Neural progenitor cell (in vitro differentiated cells): ENCODE results near the gene SLC6A7. TPM values are rescaled to one million over a fixed set of nuclear protein-coding genes. Genes with fewer than 3 reads are reported as not detected.

Experiments used
- DNase-seq: peaks from one replicate; pipeline ENCODE4 v3.0.0-alpha.2; 2016; ENCODE audit warnings: low spot score
- H2AFZ ChIP-seq: fragments of 200-600 bp; sonication (generic); replicated peaks from 2 replicates; pipeline ENCODE4 v1.6.1; 2016; ENCODE audit warnings: antibody characterized with exemption
- H3F3A ChIP-seq: fragments of 200-600 bp; sonication (generic); 2 replicates; pipeline ENCODE4 v1.6.1; 2016; ENCODE audit warnings: antibody characterized with exemption, low read depth
- H3K27ac ChIP-seq: fragments of 200-600 bp; sonication (generic); 2 replicates; pipeline ENCODE4 v1.5.1; 2016; ENCODE audit warnings: mild to moderate bottlenecking
- H3K27me3 ChIP-seq: fragments of 200-600 bp; sonication (generic); 2 replicates; pipeline ENCODE4 v1.6.1; 2016; ENCODE audit warnings: mild to moderate bottlenecking, moderate library complexity
- H3K36me3 ChIP-seq: fragments of 200-600 bp; sonication (generic); 2 replicates; pipeline ENCODE4 v1.5.1; 2016
- H3K4me1 ChIP-seq: fragments of 200-600 bp; sonication (generic); 2 replicates; pipeline ENCODE4 v1.6.1; 2016; ENCODE audit warnings: mixed run types
- H3K4me2 ChIP-seq: fragments of 200-600 bp; sonication (generic); 2 replicates; pipeline ENCODE4 v1.6.1; 2016
- H3K4me3 ChIP-seq: fragments of 200-600 bp; sonication (generic); 2 replicates; pipeline ENCODE4 v1.5.1; 2016
- H3K79me2 ChIP-seq: fragments of 200-600 bp; sonication (generic); 2 replicates; pipeline ENCODE4 v1.6.1; 2016; ENCODE audit warnings: low read depth
- H3K9ac ChIP-seq: fragments of 200-600 bp; sonication (generic); 2 replicates; pipeline ENCODE4 v1.6.1; 2016
- H3K9me3 ChIP-seq: fragments of 200-600 bp; sonication (generic); 2 replicates; pipeline ENCODE4 v1.5.1; 2016; ENCODE audit warnings: low read depth
- H4K20me1 ChIP-seq: fragments of 200-600 bp; sonication (generic); 2 replicates; pipeline ENCODE4 v1.6.1; 2016; ENCODE audit warnings: low read depth
- H3K27ac Mint-ChIP-seq: 3 replicates; pipeline ENCODE4 v1.8.0; 2021; ENCODE audit warnings: mixed read lengths
- H3K27me3 Mint-ChIP-seq: 2 replicates; pipeline ENCODE4 v1.8.0; 2022; ENCODE audit warnings: low read depth, mild to moderate bottlenecking, inconsistent platforms, moderate library complexity, mixed read lengths; ENCODE audit not compliant: insufficient read depth
- H3K36me3 Mint-ChIP-seq: 3 replicates; pipeline ENCODE4 v1.8.0; 2021; ENCODE audit warnings: mixed read lengths
- H3K4me1 Mint-ChIP-seq: 3 replicates; pipeline ENCODE4 v1.8.0; 2021; ENCODE audit warnings: mixed read lengths
- H3K4me3 Mint-ChIP-seq: 3 replicates; pipeline ENCODE4 v1.8.0; 2021; ENCODE audit warnings: mild to moderate bottlenecking, moderate library complexity, mixed read lengths
- H3K9me3 Mint-ChIP-seq: 3 replicates; pipeline ENCODE4 v1.8.0; 2020; ENCODE audit warnings: mixed read lengths
- CTCF ChIP-seq: fragments of 200-600 bp; sonication (generic); IDR thresholded peaks from 2 replicates; pipeline ENCODE4 v1.5.1; 2017; ENCODE audit warnings: antibody characterized with exemption, mild to moderate bottlenecking
- EZH2 ChIP-seq: fragments of 200-600 bp; sonication (generic); IDR thresholded peaks from 2 replicates; pipeline ENCODE4 v1.6.1; 2017; ENCODE audit warnings: antibody characterized with exemption, mild to moderate bottlenecking, moderate library complexity
- EZH2phosphoT487 ChIP-seq: fragments of 200-600 bp; sonication (generic); IDR thresholded peaks from 2 replicates; pipeline ENCODE4 v1.6.1; 2017; ENCODE audit warnings: antibody characterized with exemption
- total RNA-seq: library from RNA; depleted of rRNA; stranded (reverse); fragments of >200 nt; gene quantifications from 2 replicates; pipeline ENCODE4 v1.2.3, GENCODE V29; 2015; ENCODE audit warnings: low replicate concordance

The SLC6A7 gene
- total RNA-seq, 1 donor from 2014 or later = not detected

GRCh38 chr5:150217038-150217437 lies 27.2 kb downstream of the SLC6A7 start:
- DNase-seq = no peak
- peaks cover 2% of the 10 kb centered on the region for H3K27me3 Mint-ChIP-seq
- Histone ChIP-seq H3K4me3 (no peak overlapping the region), H2AFZ (no peak overlapping the region), H3K79me2 (no peaks in the 10 kb centered on the region), H4K20me1 (no peaks in the 10 kb centered on the region), H3K36me3 (no peaks in the 10 kb centered on the region), H3F3A (no peaks in the 10 kb centered on the region), H3K27ac (no peak overlapping the region), H3K9ac (no peak overlapping the region), H3K4me1 (peaks cover 4% of the 10 kb centered on the region), H3K27me3 (peaks cover 12% of the 10 kb centered on the region), H3K9me3 (no peaks in the 10 kb centered on the region), H3K4me2 (no peak overlapping the region)
- TF ChIP-seq EZH2 (no peak), CTCF (no peak), EZH2phosphoT487 (no peak)
- H3K27ac Mint-ChIP-seq = no peak overlapping the region
- H3K36me3 Mint-ChIP-seq = no peaks in the 10 kb centered on the region
- no peak overlapping the region for H3K4me3 Mint-ChIP-seq
- H3K4me1 Mint-ChIP-seq = peaks cover 7% of the 10 kb centered on the region
- H3K9me3 Mint-ChIP-seq = no peaks in the 10 kb centered on the region

- no peaks in the 10 kb centered on the region for H3K9me3 ChIP-seq
- H3K4me1 ChIP-seq = peaks cover 4% of the 10 kb centered on the region
- no peaks in the 10 kb centered on the region for H3K36me3 Mint-ChIP-seq
- H3K79me2 ChIP-seq = no peaks in the 10 kb centered on the region
- TF ChIP-seq EZH2phosphoT487 = no peak
- TF ChIP-seq CTCF = peak; percentile 93
- TF ChIP-seq EZH2 = no peak
- H3K4me1 Mint-ChIP-seq = peaks cover 6% of the 10 kb centered on the region
- H3K27me3 ChIP-seq = peaks cover 12% of the 10 kb centered on the region
- H3K9me3 Mint-ChIP-seq = no peaks in the 10 kb centered on the region
- H3K36me3 ChIP-seq = no peaks in the 10 kb centered on the region
- no peak overlapping the region for H3K4me2 ChIP-seq
- no peak overlapping the region for H3K27ac Mint-ChIP-seq
- H3K27ac ChIP-seq = no peak overlapping the region
- no peak overlapping the region for H3K9ac ChIP-seq
- H4K20me1 ChIP-seq = no peaks in the 10 kb centered on the region
- peak; percentile 89 for DNase-seq
- no peaks in the 10 kb centered on the region for H3F3A ChIP-seq
- no peak overlapping the region for H3K4me3 ChIP-seq
- H3K4me3 Mint-ChIP-seq = no peak overlapping the region
- H2AFZ ChIP-seq = no peak overlapping the region
- H3K27me3 Mint-ChIP-seq = peaks cover 2% of the 10 kb centered on the region
Measured at GRCh38 chr5:150217873-150218692, 28.2 kb downstream of the SLC6A7 start.

- no peak overlapping the region for H3K27ac ChIP-seq
- H2AFZ ChIP-seq = no peak overlapping the region
- H3K4me3 ChIP-seq = no peak overlapping the region
- no peaks in the 10 kb centered on the region for H3K9me3 ChIP-seq
- H3K4me3 Mint-ChIP-seq = no peak overlapping the region
- TF ChIP-seq CTCF (no peak), EZH2 (no peak), EZH2phosphoT487 (no peak)
- H3K27ac Mint-ChIP-seq = no peak overlapping the region
- H3K36me3 ChIP-seq = no peaks in the 10 kb centered on the region
- H3K36me3 Mint-ChIP-seq = no peaks in the 10 kb centered on the region
- H3K9ac ChIP-seq = no peak overlapping the region
- H3K27me3 Mint-ChIP-seq = peaks cover 2% of the 10 kb centered on the region
- no peaks in the 10 kb centered on the region for H3F3A ChIP-seq
- peaks cover 12% of the 10 kb centered on the region for H3K27me3 ChIP-seq
- H3K4me1 ChIP-seq = peaks cover 4% of the 10 kb centered on the region
- no peaks in the 10 kb centered on the region for H3K79me2 ChIP-seq
- peaks cover 4% of the 10 kb centered on the region for H3K4me1 Mint-ChIP-seq
- no peaks in the 10 kb centered on the region for H3K9me3 Mint-ChIP-seq
- no peak overlapping the region for H3K4me2 ChIP-seq
- no peaks in the 10 kb centered on the region for H4K20me1 ChIP-seq
- no peak for DNase-seq
Measured at GRCh38 chr5:150218693-150219035, 28.8 kb downstream of the SLC6A7 start.
